GM20431 (cell line): ENCODE results near the gene C19orf85.
"Not testable (repeated sequence)": the region's sequence is repeated elsewhere in the genome, so short reads cannot be mapped to it uniquely, and the experiment has no call there.

Experiments
- in situ Hi-C: fragments of 300-500 bp; cut with MseI, MboI; formaldehyde crosslinking; loops from one replicate; pipeline ENCODE4 v1.15.0; 2020; ENCODE audit warnings: low sequenced_read_pairs; ENCODE audit not compliant: unreplicated experiment

Gene C19orf85

GRCh38 chr19:55461259-55461973 lies 3.1 kb downstream of the C19orf85 start, which contains the start of gene ISOC2:
ISOC2 (minus strand) TSS chr19:55461642; CDS start chr19:55456486, 5,156 bp downstream.
- in situ Hi-C loops, result no loop called here

- in situ Hi-C loops, result no loop called here
Observed at GRCh38 chr19:55460670-55461258, 3.8 kb downstream of the C19orf85 start.

GRCh38 chr19:55459950-55460657 lies 4.4 kb downstream of the C19orf85 start:
- in situ Hi-C loops, result no loop called here

GRCh38 chr19:55459551-55459949 lies 5.0 kb downstream of the C19orf85 start:
- in situ Hi-C loops, result no loop called here

GRCh38 chr19:55457683-55458457 lies 6.7 kb downstream of the C19orf85 start:
- in situ Hi-C loops, result no loop called here

- in situ Hi-C loops, result no loop called here
Observed at GRCh38 chr19:55456347-55456746, 8.2 kb downstream of the C19orf85 start.

- in situ Hi-C loops, result no loop called here
Observed at GRCh38 chr19:55455576-55456235, 8.8 kb downstream of the C19orf85 start.

- in situ Hi-C loops, result no loop called here
Observed at GRCh38 chr19:55454787-55455243, 9.7 kb downstream of the C19orf85 start.

DNA sequence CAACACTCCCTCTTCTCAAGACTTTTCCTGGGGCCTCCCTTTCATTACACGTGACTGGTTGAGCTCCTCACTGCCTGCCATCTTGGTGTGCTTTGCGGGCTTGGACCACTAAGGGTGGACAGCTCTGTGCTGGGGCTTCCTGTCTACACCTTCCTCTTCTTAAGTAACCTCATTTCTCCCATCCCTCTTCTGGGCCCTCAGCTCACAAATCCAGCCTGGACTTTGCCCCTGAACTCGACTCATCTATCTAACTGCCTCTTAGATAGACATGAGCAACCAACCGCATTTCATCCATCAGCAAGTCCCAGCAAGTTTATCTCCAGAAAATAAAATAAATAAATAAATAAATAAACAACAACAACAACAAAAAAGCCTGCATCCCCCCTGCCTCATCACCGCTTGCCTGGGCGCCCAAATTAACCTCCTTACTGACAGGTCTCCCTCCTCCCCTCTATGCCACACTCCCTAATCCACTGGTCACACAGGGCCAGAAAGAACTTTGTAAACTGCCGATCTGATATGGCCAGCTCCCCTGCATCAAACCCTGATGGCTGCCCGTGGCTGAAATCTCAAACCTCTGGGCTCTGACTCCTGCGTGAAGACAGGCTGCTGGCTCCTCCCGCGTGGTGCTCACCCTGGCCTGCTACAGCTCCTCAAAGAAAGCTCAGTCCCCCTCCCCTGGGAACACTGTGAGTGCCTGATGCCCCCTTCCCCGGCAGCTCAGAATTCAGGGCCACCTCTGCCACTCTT lies 10.9 kb downstream of the C19orf85 start:
- in situ Hi-C loops, result no loop called here

DNA sequence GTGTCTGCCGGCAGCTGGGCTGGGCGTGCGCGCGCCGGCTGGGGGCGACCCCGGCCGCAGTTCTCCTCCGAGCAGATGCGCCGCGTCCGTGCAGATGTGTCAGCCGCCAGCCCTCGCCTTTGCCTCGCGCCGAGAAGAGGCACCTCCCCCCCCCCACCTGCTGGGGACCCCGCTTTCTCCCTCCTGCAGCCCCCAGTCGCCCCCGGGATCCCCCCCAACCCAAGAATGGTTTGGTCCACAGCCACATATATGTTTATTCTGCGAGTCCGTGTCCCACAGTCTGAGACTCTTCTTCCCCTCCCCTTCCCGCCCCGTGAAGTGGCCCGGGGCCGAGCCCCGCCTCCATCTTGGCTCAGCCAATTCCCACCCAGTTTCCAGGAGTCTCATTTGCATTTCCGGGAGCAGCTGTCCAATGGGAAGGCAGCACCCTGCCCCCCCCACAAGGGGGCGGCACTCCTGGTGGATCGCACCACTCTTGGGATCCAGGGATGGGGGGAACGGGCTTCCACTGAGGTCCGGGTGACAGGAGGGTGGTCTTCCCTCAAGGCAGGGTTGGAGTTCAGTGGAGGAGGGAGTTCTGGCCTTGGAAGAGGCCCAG lies 11.7 kb downstream of the C19orf85 start:
- in situ Hi-C loops, result no loop called here

- in situ Hi-C loops, result no loop called here
Observed at GRCh38 chr19:55451965-55452748, 12.4 kb downstream of the C19orf85 start.

DNA sequence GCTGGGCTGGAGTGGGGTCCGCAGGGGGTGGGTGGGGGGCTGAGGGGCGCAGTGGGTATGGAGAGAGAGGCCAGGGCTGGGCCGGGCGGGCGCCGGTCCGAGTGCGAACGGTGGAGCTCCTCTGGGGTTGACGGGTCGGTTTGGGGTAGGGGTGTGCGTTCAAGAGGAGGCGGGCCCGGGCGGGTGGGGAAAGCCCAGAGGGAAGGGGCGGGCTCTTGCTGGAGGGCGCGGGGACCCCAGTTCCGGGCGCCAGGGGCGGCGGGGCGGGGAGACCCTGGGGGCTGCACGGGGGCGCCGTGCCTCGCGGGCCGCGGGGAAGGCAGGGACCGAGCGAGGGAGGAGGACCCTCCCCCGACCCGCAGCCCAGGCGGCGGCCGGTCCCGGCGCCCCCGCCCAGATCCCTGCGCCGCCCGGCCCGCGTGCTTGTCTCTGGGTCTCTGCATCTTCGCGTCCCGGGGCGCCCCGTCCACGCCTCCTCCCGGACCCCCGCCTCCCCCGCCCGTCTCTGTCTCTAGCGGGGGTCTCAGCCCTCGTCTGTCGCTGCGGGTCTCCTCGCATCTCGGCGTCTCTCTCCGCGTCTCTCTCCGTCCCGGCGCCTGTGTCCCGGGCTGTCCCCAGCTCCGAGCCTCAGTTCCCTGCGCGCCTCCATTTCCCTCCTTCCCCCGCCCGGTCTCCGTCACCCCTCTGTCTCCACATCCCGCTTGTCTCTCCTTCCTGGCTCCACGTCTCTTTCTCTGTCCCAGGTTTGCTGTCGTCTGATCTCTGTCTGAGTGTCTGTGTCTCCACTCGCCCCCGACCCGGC lies 13.2 kb downstream of the C19orf85 start:
- in situ Hi-C loops, result no loop called here

DNA sequence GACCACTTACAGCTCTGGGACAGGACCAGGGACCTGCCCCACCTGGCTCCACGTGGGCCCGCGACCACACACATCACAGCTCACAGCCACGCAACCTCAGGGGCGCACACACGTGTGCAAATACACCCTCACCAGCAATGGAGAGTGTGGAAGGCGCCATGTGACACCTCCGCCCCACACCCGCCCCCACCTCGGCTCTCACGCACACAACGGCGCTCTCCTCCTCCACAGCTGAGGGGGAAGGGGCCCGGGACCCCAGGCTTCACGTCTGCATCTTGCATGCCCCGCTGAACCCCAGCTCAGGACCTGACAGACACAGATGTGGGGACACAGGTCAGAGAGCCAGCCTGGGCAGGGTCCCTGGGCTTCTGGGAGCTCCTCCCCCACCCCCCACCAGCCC lies 15.1 kb downstream of the C19orf85 start:
- in situ Hi-C loops, result no loop called here

DNA sequence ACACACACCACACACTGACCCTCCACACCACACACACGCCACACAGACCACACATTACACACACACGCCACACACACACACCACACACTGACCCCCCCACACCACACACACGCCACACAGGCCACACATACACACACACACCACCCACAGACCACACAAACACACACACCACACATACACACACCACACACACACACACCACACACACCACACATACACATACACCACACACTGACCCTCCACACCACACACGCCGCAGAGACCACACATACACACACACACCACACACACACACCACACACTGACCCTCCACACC lies 16.4 kb downstream of the C19orf85 start:
- in situ Hi-C loops, result not testable (repeated sequence)

DNA sequence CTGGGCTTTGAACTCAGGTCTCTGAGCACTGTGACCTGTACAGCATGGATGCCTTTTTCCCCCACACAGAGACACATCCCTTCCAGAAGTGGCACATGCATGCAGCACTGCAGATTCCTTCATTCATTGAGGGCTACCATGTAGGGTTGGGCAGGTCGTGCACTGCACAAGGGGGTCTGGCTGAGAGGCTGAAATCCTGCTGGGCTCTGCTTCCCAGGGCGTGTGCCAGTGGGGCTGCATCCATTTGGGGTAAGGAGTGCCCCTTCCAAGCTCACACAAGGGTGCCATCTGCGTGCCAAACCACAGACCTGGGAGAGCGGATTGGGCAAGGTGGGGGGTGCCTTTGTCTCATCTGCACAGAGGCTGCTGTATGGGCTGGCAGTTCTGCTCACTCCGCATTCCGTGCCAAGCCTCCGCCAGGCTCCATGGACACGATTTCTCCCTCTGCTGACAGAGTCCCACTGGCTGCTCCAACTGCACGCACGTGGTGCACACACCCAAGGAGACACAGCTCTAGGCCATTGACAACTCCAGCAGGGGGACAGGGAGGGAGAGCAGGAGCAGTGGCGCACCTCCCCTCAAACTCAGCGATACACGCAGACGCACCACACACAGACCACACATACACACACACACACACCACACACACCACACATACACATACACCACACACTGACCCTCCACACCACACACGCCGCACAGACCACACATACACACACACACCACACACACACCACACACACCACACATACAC lies 17.0 kb downstream of the C19orf85 start:
- in situ Hi-C loops, result no loop called here

DNA sequence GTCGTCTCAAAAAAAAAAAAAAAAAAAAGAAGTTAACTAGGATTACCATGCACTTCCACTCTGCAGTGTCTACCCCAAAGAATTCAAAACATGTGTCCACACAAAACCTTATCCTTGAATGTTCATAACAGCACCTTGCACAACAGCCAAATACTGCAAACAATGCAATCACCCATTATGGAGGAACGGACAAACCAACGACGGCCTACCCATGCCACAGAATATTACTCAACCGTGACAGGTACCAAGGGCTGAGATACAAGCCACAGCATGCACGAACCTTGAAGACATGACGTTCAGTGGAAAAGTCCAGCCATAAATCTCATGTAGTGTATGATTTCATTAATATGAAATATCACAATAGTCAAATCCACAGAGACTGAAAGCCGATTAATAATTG lies 18.5 kb downstream of the C19orf85 start:
- in situ Hi-C loops, result no loop called here

- in situ Hi-C loops, result no loop called here
Observed at GRCh38 chr19:55444646-55445045, 19.9 kb downstream of the C19orf85 start.
